H9 (cell line): ENCODE data around the gene DAD1. TPM values are rescaled to one million over a fixed set of nuclear protein-coding genes. Genes with fewer than 3 reads are reported as not detected.

ENCODE experiments used
- DNase-seq: peaks from one replicate; pipeline ENCODE4 v3.0.0-alpha.2; 2017
- H2AFZ ChIP-seq: one replicate; pipeline ENCODE4 v1.6.1; 2013; ENCODE audit warnings: mild to moderate bottlenecking, low read length, control low read depth, moderate library complexity
- H2AK5ac ChIP-seq: 2 replicates; pipeline ENCODE4 v1.6.1; 2013; ENCODE audit warnings: low read length, control low read depth, mixed read lengths; ENCODE audit not compliant: insufficient read length
- H2BK120ac ChIP-seq: one replicate; pipeline ENCODE4 v1.6.1; 2013; ENCODE audit warnings: low read depth, mild to moderate bottlenecking, low read length, control low read depth, inconsistent platforms; ENCODE audit not compliant: poor library complexity, severe bottlenecking
- H2BK12ac ChIP-seq: 2 replicates; pipeline ENCODE4 v1.6.1; 2013; ENCODE audit warnings: low read length, control low read depth, mixed read lengths, low read depth; ENCODE audit not compliant: insufficient read length
- H2BK15ac ChIP-seq: 2 replicates; pipeline ENCODE4 v1.6.1; 2013; ENCODE audit warnings: low read depth, low read length, control low read depth
- H2BK20ac ChIP-seq: one replicate; pipeline ENCODE4 v1.6.1; 2013; ENCODE audit warnings: low read depth, mild to moderate bottlenecking, low read length, control low read depth, inconsistent platforms; ENCODE audit not compliant: poor library complexity, severe bottlenecking
- H2BK5ac ChIP-seq: 2 replicates; pipeline ENCODE4 v1.6.1; 2013; ENCODE audit warnings: low read length, control low read depth, mixed read lengths; ENCODE audit not compliant: insufficient read length
- H3K14ac ChIP-seq: 2 replicates; pipeline ENCODE4 v1.6.1; 2013; ENCODE audit warnings: low read length, control low read depth; ENCODE audit not compliant: insufficient read depth
- H3K18ac ChIP-seq: 2 replicates; pipeline ENCODE4 v1.6.1; 2013; ENCODE audit warnings: low read depth, mild to moderate bottlenecking, mixed read lengths, low read length, control low read depth; ENCODE audit not compliant: insufficient read length
- H3K23ac ChIP-seq: 2 replicates; pipeline ENCODE4 v1.6.1; 2013; ENCODE audit warnings: low read length, control low read depth, mixed read lengths, low read depth; ENCODE audit not compliant: insufficient read length
- H3K23me2 ChIP-seq: 2 replicates; pipeline ENCODE4 v1.6.1; 2013; ENCODE audit warnings: low read depth, mild to moderate bottlenecking, mixed read lengths, low read length, control low read depth; ENCODE audit not compliant: insufficient read length, poor library complexity, severe bottlenecking
- H3K27ac ChIP-seq: 2 replicates; pipeline ENCODE4 v1.5.1; 2013; ENCODE audit warnings: low read length, control low read depth, mixed read lengths, low read depth; ENCODE audit not compliant: insufficient read length
- H3K27me3 ChIP-seq: 2 replicates; pipeline ENCODE4 v1.6.1; 2013; ENCODE audit warnings: low read length, control low read depth, inconsistent platforms; ENCODE audit not compliant: insufficient read depth
- H3K4ac ChIP-seq: 2 replicates; pipeline ENCODE4 v1.6.1; 2013; ENCODE audit warnings: low read depth, mild to moderate bottlenecking, control low read depth, inconsistent platforms, low read length, moderate library complexity
- H3K4me1 ChIP-seq: 2 replicates; pipeline ENCODE4 v1.6.1; 2013; ENCODE audit warnings: low read length, control low read depth, inconsistent platforms; ENCODE audit not compliant: insufficient read depth
- H3K4me2 ChIP-seq: 2 replicates; pipeline ENCODE4 v1.6.1; 2013; ENCODE audit warnings: low read length, control low read depth, mixed read lengths; ENCODE audit not compliant: insufficient read length, insufficient read depth
- H3K56ac ChIP-seq: 2 replicates; pipeline ENCODE4 v1.6.1; 2013; ENCODE audit warnings: low read depth, mild to moderate bottlenecking, mixed read lengths, low read length, control low read depth; ENCODE audit not compliant: insufficient read length
- H3K79me1 ChIP-seq: 2 replicates; pipeline ENCODE4 v1.6.1; 2013; ENCODE audit warnings: low read depth, mild to moderate bottlenecking, moderate library complexity, low read length, control low read depth, inconsistent platforms; ENCODE audit not compliant: insufficient read depth, poor library complexity, severe bottlenecking
- H3K79me2 ChIP-seq: 2 replicates; pipeline ENCODE4 v1.6.1; 2013; ENCODE audit warnings: low read length, control low read depth, inconsistent platforms; ENCODE audit not compliant: insufficient read depth
- H3K9ac ChIP-seq: 2 replicates; pipeline ENCODE4 v1.6.1; 2013; ENCODE audit warnings: low read length, control low read depth, mixed read lengths; ENCODE audit not compliant: insufficient read length; ENCODE audit errors: extremely low read depth
- H3K9me3 ChIP-seq: one replicate; pipeline ENCODE4 v1.6.1; 2013; ENCODE audit warnings: low read depth, low read length, inconsistent platforms; ENCODE audit not compliant: control insufficient read depth
- H3T11ph ChIP-seq: one replicate; pipeline ENCODE4 v1.6.1; 2013; ENCODE audit warnings: mild to moderate bottlenecking, low read length, control low read depth, inconsistent platforms
- H4K20me1 ChIP-seq: one replicate; pipeline ENCODE4 v1.6.1; 2013; ENCODE audit not compliant: control insufficient read depth, insufficient read length, insufficient read depth
- H4K5ac ChIP-seq: 2 replicates; pipeline ENCODE4 v1.6.1; 2013; ENCODE audit warnings: low read depth, mild to moderate bottlenecking, mixed read lengths, low read length, control low read depth; ENCODE audit not compliant: insufficient read length
- H4K8ac ChIP-seq: replicated peaks from 2 replicates; pipeline ENCODE4 v1.6.1; 2013; ENCODE audit warnings: low read length, control low read depth, mixed read lengths, low read depth; ENCODE audit not compliant: insufficient read length
- H4K91ac ChIP-seq: 2 replicates; pipeline ENCODE4 v1.6.1; 2013; ENCODE audit warnings: low read depth, mild to moderate bottlenecking, moderate library complexity, mixed read lengths, low read length, control low read depth; ENCODE audit not compliant: insufficient read length
- H3K27ac Mint-ChIP-seq, 3 experiments: 2 replicates in 2 of 3; 3 replicates in 1 of 3; pipeline ENCODE4 v1.8.0; 2020 to 2021; ENCODE audit warnings: mixed read lengths in 3 of 3, mild to moderate bottlenecking in 1 of 3, moderate library complexity in 1 of 3
- H3K27me3 Mint-ChIP-seq: 2 replicates; pipeline ENCODE4 v1.8.0; 2021; ENCODE audit warnings: low read depth, mild to moderate bottlenecking, moderate library complexity, mixed read lengths
- H3K36me3 Mint-ChIP-seq, 3 experiments: 2 replicates in 2 of 3; 3 replicates in 1 of 3; pipeline ENCODE4 v1.8.0; 2020 to 2021; ENCODE audit warnings: low read depth in 3 of 3, mixed read lengths in 3 of 3; ENCODE audit not compliant: insufficient read depth in 1 of 3
- H3K4me1 Mint-ChIP-seq, 2 experiments: 2 replicates each; pipeline ENCODE4 v1.8.0; 2020; ENCODE audit warnings: mixed read lengths in 2 of 2
- H3K4me3 Mint-ChIP-seq, 2 experiments: 2 replicates in 1 of 2; 3 replicates in 1 of 2; pipeline ENCODE4 v1.8.0; 2020 to 2021; ENCODE audit warnings: mild to moderate bottlenecking in 2 of 2, mixed read lengths in 2 of 2, moderate library complexity in 1 of 2
- H3K9me3 Mint-ChIP-seq, 2 experiments: 2 replicates in 1 of 2; 3 replicates in 1 of 2; pipeline ENCODE4 v1.8.0; 2020; ENCODE audit warnings: mild to moderate bottlenecking in 2 of 2, mixed read lengths in 2 of 2, moderate library complexity in 1 of 2
- CTCF ChIP-seq: fragments of 200-600 bp; sonication (generic); conservative IDR thresholded peaks from 3 replicates; pipeline ENCODE4 v1.8.0; 2021; ENCODE audit warnings: antibody characterized with exemption, mild to moderate bottlenecking
- WGBS: extraction: QIAGEN DNeasy Blood & Tissue Kit; methylation state at CpG from one replicate; pipeline ENCODE4 v1.1.7; 2013; ENCODE audit warnings: missing lambda C conversion rate, low lambda C conversion rate, mixed read lengths; ENCODE audit not compliant: insufficient read length; ENCODE audit errors: extremely low coverage; 5-methylcytosine and 5-hydroxymethylcytosine counted together
- total RNA-seq: library from RNA; stranded (reverse); gene quantifications from 2 replicates; pipeline ENCODE4 v1.2.1, GENCODE V29; 2021

Gene DAD1
- total RNA-seq, 1 experiment from 2014 or later = 127 TPM

GRCh38 chr14:22547313-22547947 lies 41.6 kb downstream of the DAD1 start:
- no peak overlapping the region for H3K4ac ChIP-seq
- peaks cover 8% of the 10 kb centered on the region for H3K27me3 Mint-ChIP-seq
- H3K79me2 ChIP-seq = no peaks in the 10 kb centered on the region
- TF ChIP-seq CTCF = no peak
- no peak overlapping the region for H3K9ac ChIP-seq
- no peak overlapping the region for H3K14ac ChIP-seq
- no peak overlapping the region for H2BK5ac ChIP-seq
- H3K56ac ChIP-seq = no peak overlapping the region
- H3K27me3 ChIP-seq = no peaks in the 10 kb centered on the region
- no peak overlapping the region for H4K8ac ChIP-seq
- peak overlapping the region in 1 of 3 experiments; percentile 34; a peak in 1 of 7 replicates for H3K27ac Mint-ChIP-seq
- H3K9me3 Mint-ChIP-seq = no peaks in the 10 kb centered on the region; a peak in 1 of 5 replicates
- H4K91ac ChIP-seq = no peak overlapping the region
- H4K20me1 ChIP-seq = no peaks in the 10 kb centered on the region
- no peak overlapping the region for H3K4me2 ChIP-seq
- peaks cover 44 to 50% of the 10 kb centered on the region in 2 experiments for H3K4me1 Mint-ChIP-seq
- no peaks in the 10 kb centered on the region for H3K36me3 Mint-ChIP-seq
- no peaks in the 10 kb centered on the region for H3K23me2 ChIP-seq
- H2BK15ac ChIP-seq = no peak overlapping the region
- H3K4me3 Mint-ChIP-seq = no peak overlapping the region
- H4K5ac ChIP-seq = no peak overlapping the region
- H3K4me1 ChIP-seq = peaks cover 12% of the 10 kb centered on the region; the same call in 1 of the 2 replicates
- no peak overlapping the region for H2BK20ac ChIP-seq
- no peak overlapping the region for H3K23ac ChIP-seq
- no peaks in the 10 kb centered on the region for H3K79me1 ChIP-seq
- no peak overlapping the region for H3T11ph ChIP-seq
- no peak overlapping the region for H3K27ac ChIP-seq
- DNase-seq = no peak
- no peak overlapping the region for H2AK5ac ChIP-seq
- H2BK120ac ChIP-seq = no peak overlapping the region
- no CpG with 5 or more reads among the region's 9 CpGs for WGBS
- no peak overlapping the region for H2AFZ ChIP-seq
- H2BK12ac ChIP-seq = no peak overlapping the region
- no peaks in the 10 kb centered on the region for H3K9me3 ChIP-seq
- H3K18ac ChIP-seq = no peak overlapping the region
